ENCODE data around the gene RALY. TPM values are rescaled to one million over a fixed set of nuclear protein-coding genes. Genes with fewer than 3 reads are reported as not detected.

The RALY gene
- total and polyA plus RNA-seq, 2 donors (not counting 3 experiments of a cell fraction or from before 2014, with no cell fraction given), result 142 to 146 TPM

DNA sequence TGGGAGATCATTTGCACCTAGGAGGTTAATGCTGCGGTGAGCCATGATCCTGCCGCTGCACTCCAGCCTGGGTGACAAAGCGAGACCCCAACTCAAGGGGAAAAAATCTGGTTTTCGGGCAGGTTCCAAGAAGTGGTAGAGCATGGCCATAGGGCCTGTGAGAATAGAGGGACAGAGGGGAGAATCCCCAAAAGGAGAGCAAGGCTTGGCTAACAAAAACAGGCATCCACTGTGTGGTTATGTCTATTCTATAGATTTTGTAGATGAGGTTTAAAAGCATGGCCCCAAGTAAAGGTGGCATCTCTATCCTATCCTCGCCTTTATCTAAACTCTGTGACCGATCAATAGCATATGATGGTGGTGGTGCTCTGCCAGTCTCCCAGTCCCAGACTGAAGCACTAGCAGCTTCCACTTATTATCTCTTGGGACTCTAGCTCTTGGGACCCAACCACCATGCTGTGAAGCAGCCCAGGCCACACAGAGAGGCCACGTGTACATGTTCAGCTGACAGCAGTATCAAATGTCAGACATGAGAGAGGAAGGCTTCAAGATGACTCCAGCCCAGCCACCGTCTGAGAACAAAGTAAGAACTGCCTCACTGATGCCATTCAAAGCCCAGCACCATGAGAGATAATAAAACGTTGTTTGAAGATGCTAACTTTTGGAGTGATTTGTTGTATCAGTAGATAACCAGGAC lies 90.7 kb downstream of the RALY start:
- TF ChIP-seq EZH2 (IDR thresholded peaks at IDR 0.05; ENCODE audit: borderline replicate concordance, low read depth, low read length, severe bottlenecking) (no peak), MYC (IDR thresholded peaks at IDR 0.05; ENCODE audit: low read depth, low read length) (no peak), GATA2 (IDR thresholded peaks at IDR 0.05; ENCODE audit: insufficient read depth, insufficient read length, low read depth, low read length) (no peak)
- TF ChIP-seq, protein P1, sequence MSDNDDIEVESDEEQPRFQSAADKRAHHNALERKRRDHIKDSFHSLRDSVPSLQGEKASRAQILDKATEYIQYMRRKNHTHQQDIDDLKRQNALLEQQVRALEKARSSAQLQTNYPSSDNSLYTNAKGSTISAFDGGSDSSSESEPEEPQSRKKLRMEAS (IDR thresholded peaks at IDR 0.05; ENCODE audit: insufficient read depth, insufficient read length), result no peak
- TF ChIP-seq, protein P2, sequence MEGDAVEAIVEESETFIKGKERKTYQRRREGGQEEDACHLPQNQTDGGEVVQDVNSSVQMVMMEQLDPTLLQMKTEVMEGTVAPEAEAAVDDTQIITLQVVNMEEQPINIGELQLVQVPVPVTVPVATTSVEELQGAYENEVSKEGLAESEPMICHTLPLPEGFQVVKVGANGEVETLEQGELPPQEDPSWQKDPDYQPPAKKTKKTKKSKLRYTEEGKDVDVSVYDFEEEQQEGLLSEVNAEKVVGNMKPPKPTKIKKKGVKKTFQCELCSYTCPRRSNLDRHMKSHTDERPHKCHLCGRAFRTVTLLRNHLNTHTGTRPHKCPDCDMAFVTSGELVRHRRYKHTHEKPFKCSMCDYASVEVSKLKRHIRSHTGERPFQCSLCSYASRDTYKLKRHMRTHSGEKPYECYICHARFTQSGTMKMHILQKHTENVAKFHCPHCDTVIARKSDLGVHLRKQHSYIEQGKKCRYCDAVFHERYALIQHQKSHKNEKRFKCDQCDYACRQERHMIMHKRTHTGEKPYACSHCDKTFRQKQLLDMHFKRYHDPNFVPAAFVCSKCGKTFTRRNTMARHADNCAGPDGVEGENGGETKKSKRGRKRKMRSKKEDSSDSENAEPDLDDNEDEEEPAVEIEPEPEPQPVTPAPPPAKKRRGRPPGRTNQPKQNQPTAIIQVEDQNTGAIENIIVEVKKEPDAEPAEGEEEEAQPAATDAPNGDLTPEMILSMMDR (IDR thresholded peaks at IDR 0.05; ENCODE audit: extremely low read depth in 1 of 2, insufficient read depth in 1 of 2, low read depth in 1 of 2, low read length in 2 of 2), result no peak
- BruUV-seq (replicated peaks), result no TSS peak
- CTCF ChIA-PET, result no interaction called here

More for the DNA sequence above, 90.7 kb downstream of the RALY start:
- H3K4me1 ChIP-seq (ENCODE audit: control insufficient read depth, extremely low read depth, insufficient read depth, low read length), result no peaks in the 10 kb centered on the region
- intact Hi-C loops (cut with micrococcal nuclease) (no loop called here), dilution Hi-C loops (cut with MboI; ENCODE audit: extremely low pct_ligation_motif_present, low sequenced_read_pairs) (no loop called here)
- POLR2A ChIA-PET, result no interaction called here
- H3K9ac ChIP-seq (replicated peaks; ENCODE audit: extremely low read depth, insufficient read depth, low read length), result no peak overlapping the region
- no peak overlapping the region for H2AFZ ChIP-seq (ENCODE audit: low read depth, low read length)
- no peak overlapping the region for H3K27ac ChIP-seq (ENCODE audit: insufficient read depth, low read depth, low read length)
- DNase-seq (ENCODE audit: low read depth, low spot score) (no peak), FAIRE-seq (no peak)
- H3K36me3 ChIP-seq (ENCODE audit: control insufficient read depth in 2 of 2, extremely low read depth in 1 of 2, insufficient read depth in 2 of 2, low read length in 2 of 2), result peaks cover 21 to 25% of the 10 kb centered on the region in 2 experiments
- H3K27me3 ChIP-seq (ENCODE audit: control insufficient read depth in 2 of 2, insufficient read depth in 2 of 2, low read length in 2 of 2), result no peaks in the 10 kb centered on the region
- H3K79me2 ChIP-seq (ENCODE audit: control insufficient read depth, insufficient read depth, low read length), result no peaks in the 10 kb centered on the region
- H4K20me1 ChIP-seq (replicated peaks; ENCODE audit: control insufficient read depth, extremely low read depth, insufficient read depth, low read length), result no peaks in the 10 kb centered on the region
- H3K4me3 ChIP-seq (replicated peaks in 1 of 3; ENCODE audit: insufficient read depth in 1 of 3, low read depth in 1 of 3, low read length in 3 of 3), result no peak overlapping the region
- no peak overlapping the region for H3K4me2 ChIP-seq (ENCODE audit: insufficient read depth, low read length)
- H3K9me3 ChIP-seq (replicated peaks; ENCODE audit: control insufficient read depth, insufficient read depth, low read length), result no peaks in the 10 kb centered on the region
- H3K9me1 ChIP-seq (replicated peaks; ENCODE audit: control insufficient read depth, extremely low read depth, insufficient read depth, low read length), result no peaks in the 10 kb centered on the region

Measured in endothelial cell of umbilical vein (primary cell).